Memory B cell (primary cell): ENCODE measurements around the gene ACADL.

Experiments used
- ATAC-seq: fragments of 150-1000 bp; cut with Tn5 transposase; 2 replicates; pipeline ENCODE4 v1.10.0; 2021; ENCODE audit warnings: low read depth, mild to moderate bottlenecking, moderate library complexity
- DNase-seq, 2 donors: peaks; one replicate each; pipeline ENCODE4 v3.0.0; 2022; ENCODE audit warnings: low spot score in 2 of 2
- H3K27ac Mint-ChIP-seq: one replicate; pipeline ENCODE4 v1.8.0; 2022; ENCODE audit warnings: mild to moderate bottlenecking, moderate library complexity, mixed read lengths
- H3K27me3 Mint-ChIP-seq: one replicate; pipeline ENCODE4 v1.8.0; 2022; ENCODE audit warnings: mixed read lengths
- H3K36me3 Mint-ChIP-seq: one replicate; pipeline ENCODE4 v1.8.0; 2022; ENCODE audit warnings: mild to moderate bottlenecking, mixed read lengths
- H3K4me1 Mint-ChIP-seq: one replicate; pipeline ENCODE4 v1.8.0; 2022; ENCODE audit warnings: mixed read lengths
- H3K4me3 Mint-ChIP-seq: one replicate; pipeline ENCODE4 v1.8.0; 2022; ENCODE audit warnings: mild to moderate bottlenecking, moderate library complexity, mixed read lengths
- H3K9me3 Mint-ChIP-seq: one replicate; pipeline ENCODE4 v1.8.0; 2022; ENCODE audit warnings: mixed read lengths

ACADL gene

DNA sequence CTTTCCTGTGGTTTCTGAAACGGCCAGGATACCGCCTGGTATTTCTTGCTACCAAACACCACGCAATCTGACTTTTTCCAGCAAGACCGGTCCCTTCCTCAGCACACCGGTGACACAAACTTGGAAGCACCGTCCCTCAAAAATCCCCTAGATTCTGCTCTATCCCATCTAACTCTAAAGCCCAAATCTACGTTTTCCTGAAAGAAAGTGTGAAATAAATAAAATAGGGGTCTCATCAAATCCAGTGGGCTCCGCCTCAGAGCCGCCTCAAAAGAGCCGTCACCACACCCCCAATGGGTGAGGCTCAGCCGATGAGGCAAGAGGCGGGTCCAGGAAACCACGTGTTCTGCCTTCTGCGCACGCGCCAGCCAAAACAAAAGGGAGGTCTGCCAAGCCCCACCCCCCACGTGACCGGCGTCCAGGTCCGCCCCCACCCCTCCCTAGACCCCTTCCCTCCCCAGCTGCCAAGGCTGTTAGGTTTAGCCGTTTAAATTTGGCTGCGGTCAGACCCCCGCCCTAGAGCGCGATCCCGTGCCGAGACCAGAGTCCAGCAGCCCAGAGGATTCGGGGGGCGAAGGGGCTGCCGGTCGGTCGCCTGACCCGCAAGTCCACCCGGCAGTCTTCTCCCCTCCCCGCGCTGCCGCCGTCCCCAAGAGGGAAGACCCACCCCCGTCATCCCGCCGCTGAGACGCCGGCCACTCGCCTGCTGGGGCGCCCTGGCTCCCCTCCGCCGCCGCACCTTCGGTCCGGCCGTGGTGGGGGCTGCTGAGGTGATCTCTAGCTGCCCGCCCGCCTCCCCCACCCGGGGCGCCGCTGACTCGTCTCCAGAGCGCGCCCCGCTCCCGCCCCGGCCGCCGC lies 54.6 kb downstream of the ACADL start:
- H3K9me3 Mint-ChIP-seq: peaks cover 2% of the 10 kb centered on the region
- peak overlapping the region; percentile 95 for H3K4me3 Mint-ChIP-seq
- no peaks in the 10 kb centered on the region for H3K36me3 Mint-ChIP-seq
- H3K27ac Mint-ChIP-seq: peak overlapping the region; percentile 90
- H3K27me3 Mint-ChIP-seq: peaks cover 4% of the 10 kb centered on the region
- H3K4me1 Mint-ChIP-seq: peaks cover 9% of the 10 kb centered on the region
- peak; percentile 91 to 96 for DNase-seq
- ATAC-seq: peak; percentile 72

DNA sequence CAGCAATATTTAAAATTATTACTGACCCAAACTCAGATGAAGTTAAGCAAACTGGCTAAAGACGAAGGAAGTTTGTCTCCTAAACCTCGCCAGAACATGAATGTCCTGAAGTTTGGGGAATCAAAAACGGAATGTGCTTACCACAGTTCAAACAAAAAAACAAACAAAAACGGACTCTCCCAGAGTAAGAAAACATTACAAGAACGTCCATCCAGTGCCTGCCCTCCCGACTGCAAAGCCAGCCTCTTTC lies 55.1 kb downstream of the ACADL start:
- DNase-seq (no peak), ATAC-seq (no peak)
- Mint-ChIP-seq H3K4me3 (peak overlapping the region; percentile 95), H3K4me1 (peaks cover 9% of the 10 kb centered on the region), H3K27me3 (peaks cover 5% of the 10 kb centered on the region), H3K36me3 (no peaks in the 10 kb centered on the region), H3K27ac (peak overlapping the region; percentile 90), H3K9me3 (peaks cover 2% of the 10 kb centered on the region)

DNA sequence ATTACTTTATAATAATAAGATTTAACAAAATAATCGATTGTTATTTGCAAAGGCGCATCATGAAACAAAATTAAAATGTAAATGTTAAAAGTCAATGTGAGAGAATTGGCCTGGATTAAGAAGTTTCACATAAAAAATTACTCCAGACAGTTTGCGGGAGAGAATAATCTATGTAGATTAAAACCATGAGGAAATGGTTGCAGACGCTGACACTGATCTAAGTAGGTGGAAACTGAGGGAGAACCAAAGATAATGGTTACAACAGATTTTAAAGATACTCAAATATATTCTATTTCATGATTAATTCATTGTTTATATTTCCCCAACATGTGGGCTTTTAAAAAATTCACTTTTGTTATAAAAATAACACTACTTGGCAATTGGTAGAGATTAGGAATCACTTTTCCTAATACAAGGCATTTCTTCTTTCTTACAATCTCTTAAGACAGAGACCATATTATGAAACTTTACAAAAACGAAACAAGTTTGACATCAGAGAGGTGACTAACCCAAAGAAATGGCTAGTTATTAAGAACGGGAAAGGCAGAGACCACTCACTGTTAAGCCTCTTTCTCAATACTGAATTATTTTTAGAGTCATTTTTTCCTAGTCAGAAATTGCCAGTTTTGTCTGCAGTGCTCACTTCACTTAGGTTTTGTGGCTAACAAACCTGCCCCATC lies 55.6 kb downstream of the ACADL start:
- H3K27ac Mint-ChIP-seq: peak overlapping the region; percentile 90
- H3K9me3 Mint-ChIP-seq: peaks cover 2% of the 10 kb centered on the region
- H3K4me1 Mint-ChIP-seq: peaks cover 9% of the 10 kb centered on the region
- no peaks in the 10 kb centered on the region for H3K36me3 Mint-ChIP-seq
- H3K27me3 Mint-ChIP-seq: peaks cover 5% of the 10 kb centered on the region
- peak overlapping the region; percentile 95 for H3K4me3 Mint-ChIP-seq
- ATAC-seq: no peak
- DNase-seq: no peak

DNA sequence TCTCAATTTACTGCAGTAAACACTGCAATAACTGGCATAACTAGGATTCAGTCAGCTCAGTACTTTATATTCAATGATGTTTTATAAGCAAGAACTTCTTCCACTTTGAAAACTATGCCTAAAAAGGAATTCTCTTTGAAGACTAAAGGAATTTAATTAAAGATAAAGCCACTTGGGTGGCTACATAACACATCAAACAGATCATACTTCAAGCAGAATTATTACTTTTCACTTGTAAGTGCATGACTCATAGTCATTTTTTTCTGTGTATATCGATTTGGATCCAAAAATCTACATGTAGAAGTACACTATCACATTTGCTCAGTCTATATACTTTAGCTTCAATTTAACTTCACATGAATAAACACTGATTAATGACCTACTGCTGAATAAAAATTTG lies 58.0 kb downstream of the ACADL start:
- peaks cover 5% of the 10 kb centered on the region for H3K27me3 Mint-ChIP-seq
- H3K27ac Mint-ChIP-seq: no peak overlapping the region
- H3K9me3 Mint-ChIP-seq: peaks cover 2% of the 10 kb centered on the region
- ATAC-seq (no peak), DNase-seq (no peak)
- H3K4me3 Mint-ChIP-seq: no peak overlapping the region
- H3K36me3 Mint-ChIP-seq: peaks cover 3% of the 10 kb centered on the region
- peaks cover 14% of the 10 kb centered on the region for H3K4me1 Mint-ChIP-seq

DNA sequence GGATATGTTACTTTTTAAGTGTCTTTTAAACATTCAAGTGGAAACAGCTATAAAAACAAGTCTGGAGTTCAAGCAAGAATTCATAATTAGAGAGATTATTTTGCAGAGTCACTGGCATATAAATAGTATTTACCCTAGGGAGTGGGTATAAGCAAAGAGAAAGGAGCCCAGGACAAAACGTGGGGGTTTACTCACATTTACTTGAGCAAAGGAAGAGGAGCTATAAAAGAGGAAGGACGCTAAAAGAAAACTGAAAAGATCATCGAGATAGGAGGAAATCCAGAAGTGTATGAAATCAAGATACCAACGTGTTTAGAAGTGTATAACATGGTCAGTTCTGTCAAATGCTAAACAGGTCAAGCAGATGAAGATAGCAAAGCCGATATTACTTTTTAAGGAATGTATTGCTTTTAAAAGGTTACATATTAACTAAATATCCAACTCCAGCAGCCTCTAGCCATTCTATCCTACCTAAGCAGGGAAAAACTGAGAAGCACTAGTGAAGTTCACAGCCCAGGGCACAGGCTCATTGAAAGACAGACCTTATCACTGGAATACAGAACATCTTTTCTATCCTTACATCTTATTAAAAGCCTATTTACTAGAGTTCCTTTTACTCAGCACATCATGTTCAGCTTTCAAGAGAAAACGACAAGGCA lies 62.7 kb downstream of the ACADL start:
- ATAC-seq (no peak), DNase-seq (no peak)
- Mint-ChIP-seq H3K27ac (no peak overlapping the region), H3K9me3 (no peaks in the 10 kb centered on the region), H3K36me3 (peaks cover 3% of the 10 kb centered on the region), H3K4me3 (no peak overlapping the region), H3K27me3 (peaks cover 1% of the 10 kb centered on the region), H3K4me1 (peaks cover 8% of the 10 kb centered on the region)

DNA sequence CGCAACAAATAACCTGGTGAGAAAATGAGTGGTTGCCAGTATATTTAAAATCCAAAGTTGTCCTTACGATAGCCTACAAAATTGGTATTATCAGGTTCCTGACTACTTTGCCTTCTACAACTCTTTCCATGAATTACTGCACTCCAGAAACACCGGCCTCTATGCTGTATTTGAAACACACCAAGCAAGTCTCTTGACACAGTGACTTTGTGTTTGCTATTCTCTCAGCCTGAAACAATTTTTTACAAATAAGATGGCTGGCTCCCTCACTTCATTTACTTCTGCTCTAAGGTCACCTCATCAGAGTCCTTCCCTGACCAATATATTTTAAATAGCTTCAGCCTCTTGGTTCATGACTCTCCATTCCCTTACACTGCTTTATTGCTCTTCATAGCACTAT lies 66.2 kb downstream of the ACADL start:
- Mint-ChIP-seq H3K36me3 (peaks cover 5% of the 10 kb centered on the region), H3K4me3 (no peak overlapping the region), H3K9me3 (no peaks in the 10 kb centered on the region), H3K4me1 (peaks cover 8% of the 10 kb centered on the region), H3K27me3 (no peaks in the 10 kb centered on the region), H3K27ac (no peak overlapping the region)
- no peak for ATAC-seq
- DNase-seq: no peak

DNA sequence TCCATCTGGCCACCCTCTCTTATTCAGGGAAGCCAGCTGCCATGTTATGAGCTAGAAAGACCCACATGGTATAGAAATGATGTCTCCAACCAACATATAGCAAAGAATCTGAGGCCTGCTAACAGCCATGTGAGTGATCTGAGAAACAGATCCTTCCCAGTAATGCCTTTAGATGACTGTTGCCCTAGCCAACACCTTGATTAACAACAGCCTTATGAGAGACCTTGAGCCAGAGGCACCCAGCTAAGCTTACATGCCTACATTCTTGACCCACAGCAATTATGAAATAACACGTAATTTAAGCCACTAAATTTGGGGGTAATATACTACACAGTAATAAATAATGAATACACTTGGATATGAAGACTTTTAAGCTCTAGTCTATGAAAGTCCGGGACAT lies 67.0 kb downstream of the ACADL start:
- H3K9me3 Mint-ChIP-seq: no peaks in the 10 kb centered on the region
- ATAC-seq: no peak

DNA sequence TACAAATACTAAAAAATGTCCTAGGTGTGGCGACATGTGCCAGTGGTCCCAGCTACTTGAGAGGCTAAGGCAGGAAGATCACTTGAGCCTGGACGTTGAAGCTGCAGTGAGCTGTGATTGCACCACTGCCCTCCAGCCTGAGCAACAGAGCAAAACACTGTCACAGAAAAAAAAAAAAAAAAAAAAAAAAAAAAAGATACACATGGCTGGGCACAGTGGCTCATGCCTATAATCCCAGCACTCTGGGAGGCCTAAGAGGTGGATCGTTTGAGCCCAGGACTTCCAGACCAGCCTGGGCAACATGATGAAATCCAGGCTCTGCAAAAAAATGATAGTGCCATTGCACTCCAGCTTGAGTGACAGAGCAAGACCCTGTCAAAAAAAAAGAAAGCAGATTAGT lies 67.7 kb downstream of the ACADL start:
- H3K36me3 Mint-ChIP-seq: peaks cover 5% of the 10 kb centered on the region
- no peak overlapping the region for H3K27ac Mint-ChIP-seq
- DNase-seq: no peak
- no peaks in the 10 kb centered on the region for H3K9me3 Mint-ChIP-seq
- H3K27me3 Mint-ChIP-seq: no peaks in the 10 kb centered on the region
- H3K4me3 Mint-ChIP-seq: no peak overlapping the region
- ATAC-seq: no peak
- peaks cover 7% of the 10 kb centered on the region for H3K4me1 Mint-ChIP-seq

More for the DNA sequence above, 67.0 kb downstream of the ACADL start:
- DNase-seq: no peak
- Mint-ChIP-seq H3K4me1 (peaks cover 8% of the 10 kb centered on the region), H3K4me3 (no peak overlapping the region), H3K36me3 (peaks cover 8% of the 10 kb centered on the region), H3K27me3 (no peaks in the 10 kb centered on the region), H3K27ac (no peak overlapping the region)

DNA sequence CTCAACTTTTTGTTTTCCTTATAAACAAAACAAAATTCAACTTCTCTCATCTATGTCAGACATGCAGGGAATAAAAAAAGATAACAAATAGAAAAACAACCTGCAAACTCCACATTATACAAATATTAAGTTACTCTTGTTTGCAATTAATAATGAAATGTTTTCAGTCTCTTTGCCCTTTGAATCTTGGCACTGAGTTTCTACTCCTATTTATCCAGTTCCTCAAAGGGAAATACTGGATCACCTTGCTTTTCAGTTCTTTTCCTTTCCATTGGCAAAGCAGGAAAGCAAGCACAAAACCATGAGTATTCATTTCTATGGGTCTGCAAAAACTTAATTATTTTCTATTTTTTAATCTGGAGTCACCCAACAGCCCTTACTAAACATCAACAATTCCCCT lies 77.6 kb downstream of the ACADL start:
- H3K9me3 Mint-ChIP-seq: peaks cover 4% of the 10 kb centered on the region
- H3K27ac Mint-ChIP-seq: no peak overlapping the region
- H3K4me3 Mint-ChIP-seq: no peak overlapping the region
- DNase-seq (no peak), ATAC-seq (no peak)
- H3K27me3 Mint-ChIP-seq: no peaks in the 10 kb centered on the region
- peaks cover 23% of the 10 kb centered on the region for H3K36me3 Mint-ChIP-seq
- no peaks in the 10 kb centered on the region for H3K4me1 Mint-ChIP-seq
